ENCODE measurements around the gene FKBP15. TPM values are rescaled to one million over a fixed set of nuclear protein-coding genes. Genes with fewer than 3 reads are reported as not detected.

FKBP15 gene
- total RNA-seq, 1 experiment from 2014 or later: 16.8 TPM

DNA sequence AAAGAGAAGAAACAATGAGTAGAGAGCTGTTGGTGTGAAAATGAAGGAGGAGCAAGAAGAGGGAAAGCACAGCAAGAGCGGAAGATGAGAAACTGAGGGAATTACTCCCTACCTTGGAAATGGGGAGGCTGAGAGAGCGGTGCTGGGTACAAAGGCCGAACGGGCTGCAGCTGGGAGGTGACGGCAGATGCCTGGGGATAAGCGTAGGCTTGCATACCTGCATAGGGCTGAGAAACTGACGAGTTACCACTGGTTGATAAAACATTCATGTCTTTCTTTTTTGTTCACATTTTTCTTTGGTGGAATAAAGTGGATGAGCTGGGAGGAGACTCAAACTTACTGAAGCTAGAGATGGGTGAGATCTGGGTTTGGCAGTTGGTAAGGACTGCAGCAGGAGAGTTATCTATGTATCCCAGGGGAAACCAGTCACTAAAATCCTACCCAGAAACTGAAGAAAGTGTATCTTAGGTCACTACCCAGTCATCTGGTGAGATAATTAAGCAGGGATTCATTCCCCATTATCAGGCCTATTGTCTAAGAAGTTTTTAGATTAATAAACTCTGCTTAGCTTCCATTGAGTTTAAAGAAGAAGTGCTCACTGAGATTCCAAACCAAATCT lies 34.8 kb downstream of the FKBP15 start:
- DNase-seq (ENCODE audit: extremely low read depth, low read depth): no peak

DNA sequence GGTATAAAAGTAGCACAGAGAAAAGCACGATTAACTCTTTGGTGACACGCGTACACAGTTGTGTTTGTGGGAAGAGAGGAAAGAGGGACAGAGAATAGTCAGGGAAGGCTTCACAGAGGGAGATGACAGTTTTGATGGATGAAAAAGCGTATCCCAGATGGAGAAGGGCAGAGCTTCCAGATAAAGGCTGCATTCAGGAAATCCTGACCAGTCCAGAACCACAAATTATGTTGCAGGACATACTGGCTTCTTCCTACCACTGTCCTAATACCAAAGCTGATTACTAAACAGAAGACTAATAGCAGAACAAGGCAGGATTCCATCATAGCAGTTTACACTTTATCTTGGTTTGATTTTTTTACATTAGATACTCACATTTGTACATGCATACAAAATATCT lies 35.8 kb downstream of the FKBP15 start:
- no peak for DNase-seq (ENCODE audit: extremely low read depth, low read depth)

DNA sequence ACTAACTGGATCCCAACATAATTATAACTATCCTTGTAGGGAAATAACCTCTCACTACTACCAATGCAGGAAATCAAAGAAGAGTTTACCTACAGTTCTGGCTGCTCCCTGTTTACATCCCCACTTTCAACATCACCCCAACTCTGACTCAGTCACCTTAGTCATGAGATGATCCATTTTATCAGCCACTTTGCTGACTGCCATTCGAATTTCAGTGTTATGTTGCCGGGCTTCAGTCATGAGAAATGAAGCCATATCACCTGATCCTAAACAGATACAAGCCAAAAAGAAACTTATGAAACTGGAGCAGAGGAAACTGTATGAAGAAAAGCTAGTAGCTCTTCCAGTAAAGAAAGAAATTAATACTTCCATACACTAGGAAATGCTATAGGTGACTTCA lies 36.5 kb downstream of the FKBP15 start:
- no peak for DNase-seq (ENCODE audit: extremely low read depth, low read depth)

DNA sequence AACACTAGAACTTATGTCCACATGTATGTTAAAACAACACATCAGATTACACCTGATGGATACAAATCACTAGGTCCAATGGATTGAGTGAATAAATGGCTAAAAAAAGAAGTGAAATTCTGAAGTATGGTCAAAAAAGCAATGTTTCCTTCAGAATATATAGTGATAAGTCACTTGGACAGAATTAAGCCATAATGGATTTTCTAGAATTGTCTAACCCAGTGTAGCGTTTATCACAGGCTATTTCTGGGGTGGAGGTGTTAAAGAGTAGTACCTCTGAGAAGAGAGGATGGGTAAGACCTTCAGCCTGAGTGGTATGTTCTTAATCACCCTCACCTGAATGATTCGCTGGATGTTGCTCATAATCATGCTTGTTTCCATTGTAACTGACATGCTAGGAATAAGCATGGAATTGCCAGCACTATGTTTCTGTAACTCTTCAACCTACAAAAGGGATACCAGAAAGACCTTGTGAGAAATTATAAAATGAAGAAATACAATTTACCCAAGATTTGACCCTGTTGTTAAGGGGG lies 37.1 kb downstream of the FKBP15 start:
- DNase-seq (ENCODE audit: extremely low read depth, low read depth): no peak

- no peak for DNase-seq (ENCODE audit: extremely low read depth, low read depth)
These were observed 39.9 kb downstream of the FKBP15 start for GRCh38 chr9:113181165-113181564.

GRCh38 chr9:113179839-113180238 lies 41.2 kb downstream of the FKBP15 start:
- DNase-seq (ENCODE audit: extremely low read depth, low read depth): no peak

GRCh38 chr9:113178087-113178486 lies 43.0 kb downstream of the FKBP15 start:
- DNase-seq (ENCODE audit: extremely low read depth, low read depth): no peak

- DNase-seq (ENCODE audit: extremely low read depth, low read depth): no peak
These were observed 43.8 kb downstream of the FKBP15 start for GRCh38 chr9:113177251-113177650.

- no peak for DNase-seq (ENCODE audit: extremely low read depth, low read depth)
These were observed 44.3 kb downstream of the FKBP15 start for GRCh38 chr9:113176803-113177202.

DNA sequence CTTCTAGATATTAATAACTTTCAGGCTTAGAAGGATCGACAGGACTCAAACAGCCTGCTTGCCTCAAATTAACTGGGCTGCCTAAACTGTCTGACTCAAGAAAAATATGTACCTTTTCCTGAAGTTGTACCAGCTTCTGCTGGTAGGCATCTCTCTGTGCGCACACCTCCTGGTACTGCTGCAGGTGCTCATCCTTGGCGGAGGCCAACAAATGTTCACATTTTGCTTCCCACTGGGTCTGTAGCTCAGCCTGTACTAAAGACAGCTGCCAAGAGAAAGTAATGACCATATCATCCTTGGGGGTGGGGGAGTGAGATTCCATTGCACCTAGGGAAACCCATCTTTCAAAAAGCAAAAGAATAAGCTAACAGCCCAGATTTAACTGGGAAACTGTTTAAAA lies 47.7 kb downstream of the FKBP15 start:
- no peak for DNase-seq (ENCODE audit: extremely low read depth, low read depth)

GRCh38 chr9:113168809-113169208 lies 52.3 kb downstream of the FKBP15 start:
- DNase-seq (ENCODE audit: extremely low read depth, low read depth): no peak

DNA sequence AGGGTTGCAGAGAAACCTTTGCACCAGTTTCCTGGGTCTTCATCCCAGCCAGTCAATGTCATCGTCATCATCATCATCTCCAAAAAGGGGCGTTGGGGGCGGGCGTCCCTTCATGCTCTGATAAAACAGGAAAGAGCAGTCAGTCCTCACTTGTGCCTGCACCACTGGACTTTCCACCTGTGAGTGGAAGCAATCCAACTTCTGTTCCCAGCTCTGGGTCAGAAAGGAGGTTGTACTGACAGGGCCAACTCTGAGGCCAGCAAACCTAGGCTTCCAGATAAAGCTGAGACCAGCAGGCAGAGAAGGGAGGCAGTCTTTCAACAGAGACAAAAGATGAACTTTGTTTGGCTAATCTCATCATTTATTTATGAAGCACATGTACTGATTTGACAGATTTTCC lies 55.0 kb downstream of the FKBP15 start:
- DNase-seq (ENCODE audit: extremely low read depth, low read depth): no peak

- no peak for DNase-seq (ENCODE audit: extremely low read depth, low read depth)
These were observed 56.4 kb downstream of the FKBP15 start for GRCh38 chr9:113164536-113165300.

- no peak for DNase-seq (ENCODE audit: extremely low read depth, low read depth)
These were observed 58.1 kb downstream of the FKBP15 start for GRCh38 chr9:113163001-113163400.

DNA sequence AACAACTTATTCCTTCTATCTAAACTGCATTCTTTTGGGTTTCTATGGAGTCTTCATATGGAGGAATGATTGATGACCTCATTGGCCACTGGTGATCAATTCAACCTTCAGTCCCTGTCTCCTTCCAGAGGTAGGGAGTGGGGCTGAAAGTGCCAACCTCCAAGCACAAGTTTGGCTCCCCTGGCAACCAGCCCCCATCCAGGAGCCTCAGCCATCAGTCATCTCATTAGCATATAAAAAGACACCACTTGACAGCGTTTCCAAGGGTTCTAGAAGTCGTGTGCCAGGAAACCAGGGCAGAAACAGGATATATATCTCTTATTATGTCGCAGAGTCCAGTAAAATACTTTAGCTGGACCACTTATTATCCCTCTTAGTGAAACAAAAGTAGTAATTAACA lies 60.5 kb downstream of the FKBP15 start:
- DNase-seq (ENCODE audit: extremely low read depth, low read depth): no peak

- DNase-seq (ENCODE audit: extremely low read depth, low read depth): no peak
These were observed 62.6 kb downstream of the FKBP15 start for GRCh38 chr9:113158446-113158845.

GRCh38 chr9:113156880-113157279 lies 64.2 kb downstream of the FKBP15 start:
- no peak for DNase-seq (ENCODE audit: extremely low read depth, low read depth)

DNA sequence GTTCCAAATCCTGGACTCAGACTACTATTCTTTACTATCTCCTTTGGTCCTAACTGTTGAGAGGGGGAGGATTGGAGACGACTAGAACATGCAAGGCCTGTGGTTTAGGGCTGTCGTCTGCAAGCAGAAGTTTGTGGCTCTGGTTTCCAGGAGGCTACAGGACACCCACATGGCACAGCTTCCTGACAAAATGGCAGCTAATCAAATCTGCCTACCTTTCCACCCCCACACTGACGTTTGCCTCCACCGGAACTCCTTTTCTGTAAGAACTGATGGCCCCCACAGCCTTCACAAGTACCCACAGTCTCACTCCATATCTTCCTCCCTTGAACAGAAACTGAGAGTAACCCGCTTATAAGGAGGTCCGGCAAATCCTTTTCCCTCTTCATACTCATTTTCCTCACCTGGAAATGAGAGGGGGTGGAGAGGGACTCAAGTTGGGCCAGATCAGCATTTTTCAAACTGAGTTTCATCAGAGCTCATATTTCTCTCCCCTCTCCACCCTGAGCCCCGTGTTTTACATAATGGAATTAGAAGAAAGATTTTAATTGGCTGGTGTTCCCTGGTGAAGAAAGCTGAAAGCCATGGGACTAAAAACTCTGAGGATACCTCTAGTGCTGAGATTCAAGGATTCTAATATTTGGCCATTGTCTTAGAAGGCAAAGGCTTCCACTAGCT lies 65.0 kb downstream of the FKBP15 start:
- DNase-seq (ENCODE audit: extremely low read depth, low read depth): no peak

DNA sequence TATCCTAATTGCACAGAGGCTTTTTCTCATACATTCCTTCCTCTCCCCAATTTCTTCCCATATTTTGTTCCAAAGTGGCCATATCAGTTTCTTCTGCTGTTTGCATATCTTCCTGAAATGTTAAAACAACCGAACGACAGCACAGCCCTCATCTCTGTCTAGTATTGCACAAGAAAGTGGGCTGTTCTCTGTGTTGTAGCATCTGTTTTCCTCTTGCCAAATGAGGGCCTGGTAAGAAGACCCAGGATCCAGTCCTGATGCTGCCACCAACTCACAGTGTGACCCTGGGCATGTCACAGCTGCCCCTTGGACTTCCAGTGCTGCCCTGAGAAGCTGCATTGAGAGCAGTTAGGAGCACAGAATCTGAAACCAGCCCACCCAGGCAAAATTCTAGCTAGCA lies 66.1 kb downstream of the FKBP15 start:
- no peak for DNase-seq (ENCODE audit: extremely low read depth, low read depth)

GRCh38 chr9:113154471-113154870 lies 66.6 kb downstream of the FKBP15 start:
- no peak for DNase-seq (ENCODE audit: extremely low read depth, low read depth)

GRCh38 chr9:113153599-113153998 lies 67.5 kb downstream of the FKBP15 start:
- DNase-seq (ENCODE audit: extremely low read depth, low read depth): no peak

DNA sequence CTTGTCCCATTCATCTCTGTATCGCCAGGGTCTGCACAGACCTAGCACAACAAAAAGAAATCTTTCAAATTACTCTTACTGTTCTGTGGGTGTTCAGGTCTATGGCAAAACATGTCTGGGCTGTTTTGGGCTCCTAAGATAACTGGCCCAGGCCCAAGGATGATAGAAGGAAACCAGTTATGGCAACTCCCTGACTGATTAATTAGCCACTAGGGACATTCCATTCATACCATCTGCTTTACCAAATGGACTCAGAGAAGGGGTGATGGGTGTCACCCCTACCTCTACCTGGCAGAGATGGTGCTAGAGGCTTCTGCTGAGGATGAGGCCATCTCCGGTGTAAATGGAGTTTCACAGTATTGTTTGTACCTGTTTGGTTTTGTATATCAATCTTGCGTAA lies 68.4 kb downstream of the FKBP15 start:
- no peak for DNase-seq (ENCODE audit: extremely low read depth, low read depth)
